NB4 (cell line): ENCODE results near the gene RNF31.
A peak's percentile ranks its signal among the peaks of the same experiment; 100 is the strongest.

Experiments used
- DNase-seq: peaks from one replicate; pipeline ENCODE4 v3.0.0; 2010; ENCODE audit warnings: low read depth
- H3K4me3 ChIP-seq: one replicate; pipeline ENCODE4 v1.5.1; 2011; ENCODE audit warnings: mild to moderate bottlenecking, low read depth, low read length, moderate library complexity
- MYC ChIP-seq: IDR thresholded peaks from 2 replicates; pipeline ENCODE4 v1.6.1; 2011; ENCODE audit warnings: low read depth, low read length
- POLR2A ChIP-seq: IDR thresholded peaks from 2 replicates; pipeline ENCODE4 v1.6.1; 2011; ENCODE audit warnings: mild to moderate bottlenecking; ENCODE audit not compliant: insufficient read length; ENCODE audit errors: extremely low read depth
- TF ChIP-seq, protein P1 (sequence below): IDR thresholded peaks from 2 replicates; pipeline ENCODE4 v1.6.1; 2011; ENCODE audit warnings: low read depth, low read length
- TF ChIP-seq, protein P2 (sequence below): IDR thresholded peaks from one replicate; pipeline ENCODE4 v1.5.1; 2012; ENCODE audit warnings: low read depth, low read length

RNF31 gene

DNA sequence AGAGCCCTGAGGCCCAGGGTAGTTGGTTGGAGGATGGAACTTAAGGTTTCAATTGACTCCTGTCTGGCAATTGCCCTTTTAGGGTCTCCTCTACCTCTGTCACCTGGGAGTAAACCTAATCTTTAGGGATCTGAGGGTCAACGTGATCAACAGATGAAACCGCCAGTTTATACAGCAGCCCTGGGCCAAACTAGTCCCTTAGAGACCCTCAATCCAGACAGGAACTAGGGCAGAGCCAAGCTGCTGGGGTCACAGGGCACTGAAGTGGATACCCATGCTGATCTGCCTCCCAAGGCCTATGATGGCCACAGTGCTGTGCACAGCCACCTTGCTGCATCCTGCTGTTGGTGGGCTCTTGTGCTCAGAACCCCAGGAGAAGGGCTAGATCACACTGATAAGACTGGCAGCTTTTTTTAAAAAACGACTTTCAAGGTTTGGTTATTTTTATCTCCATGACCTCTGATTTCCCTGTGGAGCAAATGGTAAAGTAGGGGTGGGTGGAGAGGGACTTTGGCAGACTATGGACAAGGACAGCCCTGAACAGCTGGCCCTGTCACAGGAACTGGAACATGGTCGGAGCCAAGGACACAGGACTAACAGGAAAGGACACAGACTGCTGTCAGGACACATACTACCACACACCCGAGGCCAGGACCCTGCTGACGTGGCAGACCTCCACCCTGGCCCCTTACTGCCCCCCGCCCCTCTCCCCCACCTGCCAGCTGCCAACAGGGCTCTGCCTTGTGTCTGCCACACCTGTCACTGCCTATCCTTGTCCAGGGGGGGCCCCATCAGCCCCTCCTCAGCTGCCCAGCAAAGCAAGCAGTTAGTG is 16.4 kb upstream of the RNF31 start:
- DNase-seq: no peak
- H3K4me3 ChIP-seq: no peak overlapping the region
- TF ChIP-seq, protein P1, sequence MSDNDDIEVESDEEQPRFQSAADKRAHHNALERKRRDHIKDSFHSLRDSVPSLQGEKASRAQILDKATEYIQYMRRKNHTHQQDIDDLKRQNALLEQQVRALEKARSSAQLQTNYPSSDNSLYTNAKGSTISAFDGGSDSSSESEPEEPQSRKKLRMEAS: no peak
- TF ChIP-seq POLR2A (no peak), MYC (no peak)
- TF ChIP-seq, protein P2, sequence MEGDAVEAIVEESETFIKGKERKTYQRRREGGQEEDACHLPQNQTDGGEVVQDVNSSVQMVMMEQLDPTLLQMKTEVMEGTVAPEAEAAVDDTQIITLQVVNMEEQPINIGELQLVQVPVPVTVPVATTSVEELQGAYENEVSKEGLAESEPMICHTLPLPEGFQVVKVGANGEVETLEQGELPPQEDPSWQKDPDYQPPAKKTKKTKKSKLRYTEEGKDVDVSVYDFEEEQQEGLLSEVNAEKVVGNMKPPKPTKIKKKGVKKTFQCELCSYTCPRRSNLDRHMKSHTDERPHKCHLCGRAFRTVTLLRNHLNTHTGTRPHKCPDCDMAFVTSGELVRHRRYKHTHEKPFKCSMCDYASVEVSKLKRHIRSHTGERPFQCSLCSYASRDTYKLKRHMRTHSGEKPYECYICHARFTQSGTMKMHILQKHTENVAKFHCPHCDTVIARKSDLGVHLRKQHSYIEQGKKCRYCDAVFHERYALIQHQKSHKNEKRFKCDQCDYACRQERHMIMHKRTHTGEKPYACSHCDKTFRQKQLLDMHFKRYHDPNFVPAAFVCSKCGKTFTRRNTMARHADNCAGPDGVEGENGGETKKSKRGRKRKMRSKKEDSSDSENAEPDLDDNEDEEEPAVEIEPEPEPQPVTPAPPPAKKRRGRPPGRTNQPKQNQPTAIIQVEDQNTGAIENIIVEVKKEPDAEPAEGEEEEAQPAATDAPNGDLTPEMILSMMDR: no peak

DNA sequence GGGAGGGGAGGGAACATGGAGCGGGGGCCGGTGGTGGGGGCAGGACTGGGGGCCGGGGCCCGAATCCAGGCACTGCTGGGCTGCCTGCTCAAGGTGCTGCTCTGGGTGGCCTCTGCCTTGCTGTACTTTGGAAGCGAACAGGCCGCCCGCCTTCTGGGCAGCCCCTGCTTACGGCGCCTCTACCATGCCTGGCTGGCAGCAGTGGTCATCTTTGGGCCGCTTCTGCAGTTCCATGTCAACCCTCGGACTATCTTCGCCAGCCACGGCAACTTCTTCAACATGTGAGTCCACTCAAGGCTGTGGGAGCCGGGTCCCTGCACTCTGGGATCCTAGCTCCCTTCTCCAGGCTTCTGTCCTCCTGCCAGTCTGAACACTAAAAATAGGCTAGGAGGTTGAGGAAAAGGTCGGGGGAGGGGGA is 15.7 kb upstream of the RNF31 start:
- H3K4me3 ChIP-seq: no peak overlapping the region
- no peak for DNase-seq
- TF ChIP-seq, protein P2: no peak
- TF ChIP-seq, protein P1: no peak
- TF ChIP-seq POLR2A (no peak), MYC (no peak)

DNA sequence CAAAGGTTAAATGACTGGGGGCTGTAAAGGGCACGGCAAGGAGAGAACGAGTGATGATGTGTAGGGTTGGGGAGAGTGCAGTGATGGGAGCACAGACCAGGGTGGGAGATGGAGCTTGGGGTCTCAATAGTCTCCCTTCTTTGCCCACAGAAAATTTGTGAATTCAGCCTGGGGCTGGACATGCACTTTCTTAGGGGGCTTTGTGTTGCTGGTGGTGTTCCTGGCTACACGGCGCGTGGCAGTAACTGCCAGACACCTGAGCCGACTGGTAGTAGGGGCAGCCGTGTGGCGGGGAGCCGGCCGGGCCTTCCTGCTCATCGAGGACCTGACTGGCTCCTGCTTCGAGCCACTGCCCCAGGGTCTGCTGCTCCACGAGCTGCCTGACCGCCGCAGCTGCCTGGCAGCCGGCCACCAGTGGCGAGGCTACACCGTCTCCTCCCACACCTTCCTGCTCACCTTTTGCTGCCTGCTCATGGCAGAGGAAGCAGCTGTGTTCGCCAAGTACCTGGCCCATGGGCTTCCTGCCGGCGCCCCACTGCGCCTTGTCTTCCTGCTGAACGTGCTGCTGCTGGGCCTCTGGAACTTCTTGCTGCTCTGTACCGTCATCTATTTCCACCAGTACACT is 15.1 kb upstream of the RNF31 start:
- TF ChIP-seq POLR2A (no peak), MYC (no peak)
- TF ChIP-seq, protein P2: no peak
- TF ChIP-seq, protein P1: no peak
- no peak for DNase-seq
- H3K4me3 ChIP-seq: no peak overlapping the region

DNA sequence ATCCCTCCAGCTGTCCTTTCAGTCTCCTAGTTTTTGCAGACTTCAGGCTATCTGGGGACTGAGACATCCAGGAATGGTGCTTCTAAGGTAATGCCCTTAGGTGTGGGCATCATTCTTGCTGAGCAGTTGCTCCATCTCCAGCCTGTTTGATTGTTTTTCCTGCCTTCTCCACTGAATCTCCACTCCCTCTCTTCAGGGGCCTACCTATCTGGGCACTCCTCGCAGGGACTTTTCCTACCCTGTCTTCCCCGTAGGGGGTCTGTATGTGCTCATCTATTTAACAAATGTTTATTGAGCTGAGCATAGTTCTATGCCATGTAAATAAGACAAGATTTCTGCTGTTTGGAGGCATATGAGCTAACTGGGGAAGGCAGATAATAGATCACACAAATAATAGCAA is 14.3 kb upstream of the RNF31 start:
- no peak for TF ChIP-seq MYC
- TF ChIP-seq, protein P1: no peak
- TF ChIP-seq POLR2A: no peak
- TF ChIP-seq, protein P2: no peak
- no peak overlapping the region for H3K4me3 ChIP-seq
- DNase-seq: no peak

DNA sequence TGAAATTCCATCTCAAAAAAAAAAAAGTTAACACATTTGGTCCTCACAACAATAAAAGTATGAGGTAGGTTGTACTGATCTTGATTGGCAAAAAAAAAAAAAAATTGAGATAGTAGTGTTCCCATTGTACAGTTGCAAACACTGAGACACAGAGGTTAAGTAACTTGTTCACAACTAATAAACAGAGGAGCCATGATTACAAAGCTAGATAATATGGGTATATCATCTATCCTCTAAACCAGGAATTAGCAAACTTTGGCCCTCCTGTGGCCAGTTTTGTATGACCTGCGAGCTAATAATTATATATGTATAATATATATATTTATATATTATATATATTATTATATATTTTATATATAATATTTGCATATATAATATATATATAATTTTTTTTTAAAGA is 13.6 kb upstream of the RNF31 start:
- TF ChIP-seq POLR2A: no peak
- TF ChIP-seq, protein P1: no peak
- no peak for DNase-seq
- H3K4me3 ChIP-seq: no peak overlapping the region

DNA sequence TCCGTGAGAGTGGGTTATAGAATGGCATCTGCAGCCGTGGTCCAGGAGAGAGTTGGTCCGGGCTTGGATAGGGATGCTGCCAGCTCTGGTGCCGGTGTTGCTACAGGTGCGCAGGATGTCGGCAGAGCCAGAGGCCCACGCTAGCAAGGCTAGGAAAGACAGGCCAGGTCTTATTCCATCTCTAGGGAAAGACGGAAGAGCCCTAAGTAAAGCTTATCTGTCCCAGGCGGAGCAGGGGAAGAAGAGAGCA is 11.8 kb upstream of the RNF31 start:
- DNase-seq: no peak
- peak overlapping the region; percentile 49 for H3K4me3 ChIP-seq
- TF ChIP-seq POLR2A (no peak), MYC (no peak)
- TF ChIP-seq, protein P1: no peak
- TF ChIP-seq, protein P2: no peak
